ENCODE results near the gene RYR1.
"Not testable (repeated sequence)": the region's sequence is repeated elsewhere in the genome, so short reads cannot be mapped to it uniquely, and the experiment has no call there.

Gene RYR1

GRCh38 chr19:38624822-38625221, 191.3 kb downstream of the RYR1 start:
- no peak for DNase-seq

GRCh38 chr19:38626401-38626800, 192.9 kb downstream of the RYR1 start:
- no peak for DNase-seq

GRCh38 chr19:38629568-38629967, 196.1 kb downstream of the RYR1 start:
- DNase-seq: no peak

GRCh38 chr19:38631301-38631700, 197.8 kb downstream of the RYR1 start:
- not testable (repeated sequence) for DNase-seq

- DNase-seq: not testable (repeated sequence)
Observed at GRCh38 chr19:38631811-38632475, 198.5 kb downstream of the RYR1 start.

- no peak for DNase-seq
Observed at GRCh38 chr19:38632476-38633213, 199.2 kb downstream of the RYR1 start.

- DNase-seq: peak; percentile 81
Observed at GRCh38 chr19:38634757-38635482, 201.4 kb downstream of the RYR1 start.

GRCh38 chr19:38635483-38636399, 202.2 kb downstream of the RYR1 start:
- DNase-seq: no peak
